Measurements from ENCODE around the gene KANSL1L. TPM values are rescaled to one million over a fixed set of nuclear protein-coding genes. Genes with fewer than 3 reads are reported as not detected.

KANSL1L gene
- total RNA-seq, 1 donor from 2014 or later: 14.2 TPM

GRCh38 chr2:210002158-210003157, 168.8 kb downstream of the KANSL1L start, which contains the start of gene RPE:
TSS of gene RPE (plus strand) at chr2:210002638. CDS start at chr2:210002662, 24 bp downstream.
- DNase-seq (ENCODE audit: low spot score) (peak; percentile 97), ATAC-seq (peak; percentile 100)

- DNase-seq (ENCODE audit: low spot score) (no peak), ATAC-seq (no peak)
Observed at GRCh38 chr2:210000464-210001324, 170.5 kb downstream of the KANSL1L start.

- DNase-seq (ENCODE audit: low spot score) (no peak), ATAC-seq (no peak)
Observed at GRCh38 chr2:209998596-209998995, 172.6 kb downstream of the KANSL1L start.

- DNase-seq (ENCODE audit: low spot score) (no peak), ATAC-seq (no peak)
Observed at GRCh38 chr2:209993968-209994367, 177.2 kb downstream of the KANSL1L start.

GRCh38 chr2:209990838-209991237, 180.4 kb downstream of the KANSL1L start:
- DNase-seq (ENCODE audit: low spot score) (no peak), ATAC-seq (no peak)

GRCh38 chr2:209988010-209988409, 183.2 kb downstream of the KANSL1L start:
- DNase-seq (ENCODE audit: low spot score) (no peak), ATAC-seq (no peak)

GRCh38 chr2:209986415-209986814, 184.8 kb downstream of the KANSL1L start:
- ATAC-seq (peak; percentile 31), DNase-seq (ENCODE audit: low spot score) (no peak)

- DNase-seq (ENCODE audit: low spot score): no peak
- ATAC-seq: no peak
Observed at GRCh38 chr2:209985874-209986273, 185.3 kb downstream of the KANSL1L start.

GRCh38 chr2:209984291-209984690, 186.9 kb downstream of the KANSL1L start:
- ATAC-seq (no peak), DNase-seq (ENCODE audit: low spot score) (no peak)

- no peak for DNase-seq (ENCODE audit: low spot score)
- peak; percentile 73 for ATAC-seq
Observed at GRCh38 chr2:209977386-209978239, 193.6 kb downstream of the KANSL1L start.

- ATAC-seq: no peak
Observed at GRCh38 chr2:209976698-209977385, 194.4 kb downstream of the KANSL1L start.

GRCh38 chr2:209974576-209974975, 196.6 kb downstream of the KANSL1L start:
- no peak for DNase-seq (ENCODE audit: low spot score)

More at GRCh38 chr2:209976698-209977385, 194.4 kb downstream of the KANSL1L start:
- DNase-seq (ENCODE audit: low spot score): no peak

GRCh38 chr2:209973328-209973727, 197.9 kb downstream of the KANSL1L start:
- DNase-seq (ENCODE audit: low spot score) (no peak), ATAC-seq (no peak)

More at GRCh38 chr2:209974576-209974975, 196.6 kb downstream of the KANSL1L start:
- no peak for ATAC-seq

Other genes with a start within 250 kb of the KANSL1L start
- 20.8 TPM for gene RPE, start 168.8 kb downstream of the KANSL1L start, total RNA-seq
- 26.8 TPM for gene ACADL, start 54.0 kb upstream of the KANSL1L start, total RNA-seq
- not detected for gene MYL1, start 143.8 kb upstream of the KANSL1L start, total RNA-seq